Parathyroid adenoma (tissue), 2 donors: ENCODE results near the gene RHCG.

Experiments used
- H2AFZ ChIP-seq: fragments of 300-600 bp; sonication (generic); one replicate; pipeline ENCODE4 v1.7.0; 2017; ENCODE audit warnings: antibody characterized with exemption, mild to moderate bottlenecking
- H3K27ac ChIP-seq: fragments of 300-600 bp; sonication (generic); one replicate; pipeline ENCODE4 v1.7.0; 2017
- H3K27me3 ChIP-seq: fragments of 300-600 bp; sonication (generic); one replicate; pipeline ENCODE4 v1.7.0; 2017; ENCODE audit warnings: low read length; ENCODE audit not compliant: control insufficient read depth, insufficient read depth
- H3K36me3 ChIP-seq: fragments of 300-600 bp; sonication (generic); one replicate; pipeline ENCODE4 v1.7.0; 2017; ENCODE audit warnings: low read length; ENCODE audit not compliant: control insufficient read depth, insufficient read depth
- H3K4me1 ChIP-seq: fragments of 300-600 bp; sonication (generic); one replicate; pipeline ENCODE4 v1.7.0; 2017; ENCODE audit warnings: control low read depth
- H3K4me2 ChIP-seq: fragments of 300-600 bp; sonication (generic); one replicate; pipeline ENCODE4 v1.7.0; 2017; ENCODE audit warnings: low read length
- H3K4me3 ChIP-seq: fragments of 300-600 bp; sonication (generic); one replicate; pipeline ENCODE4 v1.7.0; 2017; ENCODE audit warnings: low read depth, low read length
- H3K79me2 ChIP-seq: fragments of 300-600 bp; sonication (generic); one replicate; pipeline ENCODE4 v1.7.0; 2017; ENCODE audit warnings: control low read depth
- H3K9ac ChIP-seq: fragments of 300-600 bp; sonication (generic); one replicate; pipeline ENCODE4 v1.7.0; 2017; ENCODE audit warnings: mild to moderate bottlenecking
- H3K9me3 ChIP-seq: fragments of 300-600 bp; sonication (generic); one replicate; pipeline ENCODE4 v1.7.0; 2017; ENCODE audit warnings: low read length; ENCODE audit not compliant: control insufficient read depth
- CTCF ChIP-seq: fragments of 300-600 bp; sonication (generic); IDR thresholded peaks from one replicate; pipeline ENCODE4 v1.7.0; 2017; ENCODE audit warnings: antibody characterized with exemption, mild to moderate bottlenecking
- donor health status: primary hyperparathyroidism.

Gene RHCG

GRCh38 chr15:89442155-89442554 is 54.2 kb downstream of the RHCG start:
- Histone ChIP-seq H2AFZ (no peak overlapping the region), H3K4me3 (no peak overlapping the region), H3K9me3 (no peaks in the 10 kb centered on the region), H3K27me3 (no peaks in the 10 kb centered on the region), H3K36me3 (no peaks in the 10 kb centered on the region), H3K27ac (no peak overlapping the region), H3K9ac (no peak overlapping the region), H3K4me2 (no peak overlapping the region), H3K79me2 (no peaks in the 10 kb centered on the region), H3K4me1 (no peaks in the 10 kb centered on the region)
- no peak for TF ChIP-seq CTCF

- Histone ChIP-seq H3K4me3 (no peak overlapping the region), H3K36me3 (no peaks in the 10 kb centered on the region), H3K27me3 (no peaks in the 10 kb centered on the region), H3K9ac (no peak overlapping the region), H3K9me3 (no peaks in the 10 kb centered on the region), H3K4me2 (no peak overlapping the region), H3K79me2 (no peaks in the 10 kb centered on the region), H3K27ac (no peak overlapping the region), H3K4me1 (no peaks in the 10 kb centered on the region), H2AFZ (no peak overlapping the region)
- TF ChIP-seq CTCF, result no peak
Measured at GRCh38 chr15:89441295-89441812, 55.0 kb downstream of the RHCG start.

- Histone ChIP-seq H3K4me2 (no peak overlapping the region), H3K4me1 (no peaks in the 10 kb centered on the region), H3K79me2 (no peaks in the 10 kb centered on the region), H3K27ac (no peak overlapping the region), H3K9me3 (no peaks in the 10 kb centered on the region), H3K36me3 (no peaks in the 10 kb centered on the region), H3K27me3 (no peaks in the 10 kb centered on the region), H2AFZ (no peak overlapping the region), H3K9ac (no peak overlapping the region), H3K4me3 (no peak overlapping the region)
- TF ChIP-seq CTCF, result no peak
Measured at GRCh38 chr15:89439764-89440163, 56.6 kb downstream of the RHCG start.

- Histone ChIP-seq H3K9me3 (no peaks in the 10 kb centered on the region), H3K27ac (no peak overlapping the region), H3K36me3 (no peaks in the 10 kb centered on the region), H3K4me2 (no peak overlapping the region), H3K27me3 (no peaks in the 10 kb centered on the region), H2AFZ (no peak overlapping the region), H3K79me2 (no peaks in the 10 kb centered on the region), H3K4me1 (no peaks in the 10 kb centered on the region), H3K4me3 (no peak overlapping the region), H3K9ac (no peak overlapping the region)
- no peak for TF ChIP-seq CTCF
Measured at GRCh38 chr15:89436560-89437311, 59.6 kb downstream of the RHCG start.

- H2AFZ ChIP-seq, result no peak overlapping the region
- no peak for TF ChIP-seq CTCF
- no peaks in the 10 kb centered on the region for H3K27me3 ChIP-seq
- H3K36me3 ChIP-seq, result no peaks in the 10 kb centered on the region
- H3K79me2 ChIP-seq, result no peaks in the 10 kb centered on the region
- H3K27ac ChIP-seq, result no peak overlapping the region
- no peaks in the 10 kb centered on the region for H3K4me1 ChIP-seq
- no peaks in the 10 kb centered on the region for H3K9me3 ChIP-seq
- H3K4me3 ChIP-seq, result no peak overlapping the region
- H3K4me2 ChIP-seq, result no peak overlapping the region
- no peak overlapping the region for H3K9ac ChIP-seq
Measured at GRCh38 chr15:89435362-89435761, 61.0 kb downstream of the RHCG start.
